GM19452 (cell line): ENCODE results near the gene SDK2.

Experiments
- ATAC-seq: cut with Tn5 transposase; IDR thresholded peaks from one replicate; pipeline ENCODE4 v1.9.1; 2021; ENCODE audit not compliant: unreplicated experiment

SDK2 gene

DNA sequence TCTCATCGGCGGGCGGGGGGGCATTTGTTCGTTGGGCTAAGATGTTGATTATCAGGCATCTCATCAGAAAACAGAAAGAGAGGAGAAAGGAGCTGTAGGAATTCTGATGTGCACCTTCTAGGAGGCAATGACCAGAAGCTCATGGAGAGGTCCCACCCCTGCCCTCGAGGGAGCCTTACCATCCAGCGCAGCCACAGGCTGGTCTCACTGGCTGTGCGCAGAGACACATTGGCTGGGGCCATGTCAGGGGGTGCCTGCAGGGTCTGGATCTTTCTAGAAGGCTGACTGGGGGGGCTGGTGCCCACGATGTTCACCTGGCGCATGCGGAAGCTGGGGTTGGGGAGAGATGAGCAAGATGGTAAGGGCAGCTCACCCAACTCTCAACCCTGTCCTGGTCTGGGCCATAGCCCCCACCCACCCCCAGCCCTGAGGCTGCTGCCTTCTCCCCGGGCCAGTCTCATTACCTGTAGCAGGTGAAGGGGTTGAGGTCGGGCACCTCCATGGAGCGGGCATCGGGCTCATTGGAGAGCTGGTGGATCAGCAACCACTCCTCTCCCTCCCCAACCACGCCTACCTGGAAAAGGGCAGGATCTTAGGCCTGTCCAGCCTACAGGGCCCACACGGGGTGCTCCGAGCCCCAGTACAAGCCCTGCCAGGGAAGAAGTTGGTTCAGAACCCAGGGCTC is 246.2 kb downstream of the SDK2 start:
- no peak for ATAC-seq

DNA sequence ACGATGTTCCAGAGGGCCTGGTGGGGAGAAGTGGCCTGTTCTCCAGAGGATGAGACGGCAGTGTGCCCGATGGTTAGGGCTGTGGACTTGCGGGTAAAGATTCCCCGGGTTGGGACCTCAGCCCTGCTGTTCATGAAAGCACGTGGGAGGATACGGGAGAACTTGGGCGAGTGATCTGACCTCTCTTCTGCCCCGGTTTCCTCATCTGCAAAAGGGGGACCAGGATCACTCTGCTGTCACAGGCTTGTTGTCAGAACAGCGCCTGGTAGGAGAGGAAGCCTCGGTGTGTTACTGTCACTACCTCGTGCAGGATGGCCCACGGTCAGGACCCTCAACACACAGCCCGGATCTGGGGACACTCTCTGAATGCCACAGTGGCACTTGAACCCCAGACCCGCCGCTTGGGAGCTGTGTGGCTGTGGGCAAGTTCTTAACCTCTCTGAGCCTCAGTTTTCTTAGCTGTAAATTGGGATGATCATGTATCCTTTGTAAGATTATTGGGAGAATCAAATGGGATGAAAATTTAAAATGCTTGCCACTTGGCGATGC is 246.9 kb downstream of the SDK2 start:
- ATAC-seq, result no peak

DNA sequence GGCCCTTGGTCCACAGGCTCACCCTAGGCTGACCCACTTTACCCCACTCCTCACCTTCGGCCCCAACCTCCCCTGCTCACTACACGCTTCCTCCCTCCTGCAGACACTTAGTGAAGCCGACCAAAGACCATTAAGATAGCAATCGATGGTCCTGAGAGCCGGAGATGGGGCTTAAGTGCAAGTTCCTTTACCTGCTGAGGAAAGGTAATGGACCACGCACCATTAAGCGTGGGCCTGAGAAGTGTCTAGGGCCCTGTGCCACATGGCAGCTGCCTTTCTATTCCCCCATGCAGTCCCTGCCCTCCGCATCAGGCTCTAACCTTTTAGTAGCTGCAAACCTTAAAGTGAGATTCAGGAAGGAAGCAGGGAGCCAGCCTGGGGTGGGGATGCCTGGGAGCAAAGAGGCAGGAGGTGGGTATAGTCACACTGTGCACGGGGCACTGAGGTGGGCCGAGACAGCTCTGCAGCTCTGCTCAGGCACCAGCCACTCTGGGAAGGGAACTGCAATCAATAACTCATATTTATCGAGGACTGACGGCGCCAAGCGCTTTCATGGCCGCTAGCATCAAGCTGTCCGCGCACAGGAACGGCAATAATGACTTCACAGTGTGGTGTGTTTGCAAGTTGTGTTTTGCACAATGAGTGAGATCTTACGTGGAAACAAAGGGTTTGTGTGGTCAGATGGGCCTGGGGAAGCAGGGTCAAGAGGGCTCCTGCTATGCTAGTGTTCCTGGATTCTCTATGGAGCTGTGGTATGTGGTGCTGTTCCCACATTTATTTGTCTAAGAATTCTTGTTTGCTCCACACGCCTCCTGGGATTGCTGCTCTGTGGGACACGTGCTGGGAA is 247.6 kb downstream of the SDK2 start:
- no peak for ATAC-seq

DNA sequence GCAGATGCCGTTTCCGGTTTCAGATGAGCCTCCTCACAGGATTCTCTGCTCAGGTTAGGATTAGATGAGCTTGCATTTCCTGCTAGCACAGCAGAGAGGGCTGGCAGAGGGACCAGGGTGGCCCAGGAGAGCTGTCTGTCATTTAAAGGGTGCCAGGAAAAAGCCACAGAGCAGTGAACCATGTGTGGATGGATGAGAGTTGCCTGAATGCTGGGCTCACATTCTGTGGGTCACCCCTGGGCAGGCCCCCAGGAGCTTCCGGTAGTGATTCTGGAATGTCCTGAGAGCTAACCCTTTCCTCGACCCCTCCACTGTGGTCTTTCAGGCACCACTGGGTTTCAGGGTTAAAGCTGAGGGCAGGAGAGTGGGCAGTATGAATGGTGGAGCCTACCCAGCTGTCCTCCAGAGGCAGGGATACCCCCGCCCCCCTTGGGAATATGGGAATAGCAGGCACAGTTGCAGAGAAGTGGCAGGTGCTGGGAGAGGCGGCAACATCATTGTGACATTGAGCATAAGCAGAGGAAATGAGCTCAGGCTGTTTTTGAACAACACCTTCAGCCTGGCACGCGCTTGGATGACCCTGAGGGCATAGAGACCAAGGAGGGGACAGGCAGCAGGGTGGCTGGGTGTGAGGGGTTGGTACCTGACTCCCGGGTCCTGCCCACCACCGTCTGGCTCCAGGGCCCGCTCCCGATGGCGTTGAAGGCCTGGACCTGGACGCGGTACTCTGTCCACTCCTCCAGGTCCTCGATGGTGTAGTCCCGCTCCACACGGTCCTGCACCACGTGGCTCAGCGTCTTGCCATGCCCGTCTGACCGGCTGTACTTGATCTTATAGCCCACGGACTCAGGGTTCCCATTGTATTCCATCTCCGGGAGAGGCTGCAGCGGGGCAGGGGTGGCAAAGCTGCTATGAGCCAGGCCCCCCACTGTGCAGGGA is 249.5 kb downstream of the SDK2 start:
- no peak for ATAC-seq

DNA sequence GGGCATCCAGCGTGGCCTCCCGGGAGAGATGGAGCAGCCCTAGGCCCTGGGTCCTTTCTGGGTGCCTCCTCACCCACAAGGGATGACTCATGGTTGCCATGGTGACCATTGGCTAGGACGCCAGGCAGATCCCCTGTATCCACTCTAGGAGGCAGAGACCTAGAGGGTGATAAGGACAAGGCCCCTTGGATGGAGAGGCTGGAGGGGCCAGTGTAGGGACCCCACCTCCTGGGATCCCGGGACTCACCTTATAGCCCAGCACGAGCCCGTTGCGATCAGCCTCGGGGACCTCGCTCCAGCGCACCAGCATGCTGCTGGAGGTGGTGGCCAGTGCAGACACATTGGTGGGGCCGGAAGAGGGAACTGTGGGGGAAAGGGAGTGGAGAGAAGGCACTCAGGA is 250.3 kb downstream of the SDK2 start:
- ATAC-seq, result no peak

DNA sequence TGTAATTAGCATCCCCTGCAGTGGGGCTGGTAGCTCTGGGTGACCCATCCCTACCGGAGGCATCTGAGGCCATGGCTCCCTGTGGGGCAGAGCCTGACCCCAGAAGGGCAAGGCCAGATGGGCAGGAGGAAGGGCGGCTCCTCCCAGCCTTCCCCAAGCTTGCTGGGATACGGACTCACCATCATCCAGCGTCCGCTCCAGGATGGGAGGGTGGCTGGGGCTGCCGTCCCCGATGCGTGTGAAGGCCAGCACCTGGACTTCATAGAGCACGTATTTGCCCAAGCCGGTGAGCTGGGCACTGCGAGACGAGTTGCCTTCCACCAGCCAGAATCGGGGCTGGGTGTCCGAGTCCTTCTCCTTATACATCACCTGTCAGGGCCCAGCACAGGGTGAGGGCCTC is 250.9 kb downstream of the SDK2 start:
- ATAC-seq, result no peak

DNA sequence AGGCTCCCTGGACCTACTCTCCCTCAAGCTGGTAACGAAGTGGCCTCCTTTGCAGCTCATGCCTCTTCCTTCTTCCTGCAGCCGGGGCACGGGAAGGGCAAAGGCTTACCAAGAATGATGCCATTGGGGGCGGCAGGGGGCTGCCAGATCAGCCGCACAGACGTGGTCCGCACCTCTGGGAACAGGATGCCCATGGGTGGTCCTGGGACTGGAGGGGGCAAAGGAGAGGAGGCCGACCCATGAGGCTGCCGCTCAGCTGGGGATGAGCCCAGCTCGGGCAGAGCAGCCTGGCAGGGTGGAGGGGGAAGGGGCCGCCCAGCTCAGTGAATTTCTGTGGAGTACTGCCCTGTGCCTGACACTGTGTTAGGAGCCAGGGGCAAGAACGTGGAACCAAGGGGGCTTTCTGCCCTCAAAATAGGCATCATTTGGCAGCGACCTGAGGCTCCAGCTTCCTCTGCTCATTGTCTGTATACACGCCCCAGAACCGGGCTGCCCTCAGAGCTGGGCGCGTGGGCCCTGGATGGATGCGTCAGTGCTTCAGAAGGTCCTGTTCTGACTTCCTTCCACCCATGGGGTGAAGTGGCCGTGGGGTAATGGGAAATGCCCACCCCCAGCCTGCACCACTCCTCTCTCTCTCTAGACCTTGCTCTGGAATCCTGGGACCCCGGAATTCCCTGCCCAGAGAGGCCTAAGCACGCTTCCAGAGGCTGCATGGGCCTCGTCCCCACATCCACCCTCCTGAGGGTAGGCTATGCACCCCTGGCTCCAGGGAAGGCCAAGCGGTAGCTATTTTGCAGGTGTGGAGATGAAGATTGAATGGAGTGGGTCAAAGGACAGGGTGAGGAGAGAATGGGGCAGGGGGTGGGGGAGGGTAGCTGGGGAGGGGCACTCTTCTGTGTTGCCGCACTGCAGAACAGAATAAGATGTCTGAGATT is 252.6 kb downstream of the SDK2 start:
- ATAC-seq, result no peak

DNA sequence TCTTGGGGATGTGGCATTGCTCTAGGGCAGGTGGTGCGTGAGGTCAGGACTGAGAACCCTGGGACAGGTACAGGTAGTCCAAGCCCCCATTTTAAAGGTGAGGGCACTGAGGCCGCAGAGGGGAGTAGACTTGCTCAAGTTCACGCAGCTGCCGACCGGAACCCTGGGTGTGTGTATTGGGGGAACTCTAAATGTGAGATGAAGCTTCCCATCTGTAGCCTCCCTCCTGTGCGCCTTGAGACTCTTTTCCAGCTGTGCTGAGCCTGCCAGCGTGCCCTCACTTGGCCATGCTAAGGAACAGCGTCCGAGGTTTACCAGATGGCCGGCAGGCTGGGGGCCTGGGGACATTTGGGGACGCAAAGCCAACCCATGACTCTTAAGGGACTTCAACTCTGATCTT is 253.4 kb downstream of the SDK2 start:
- no peak for ATAC-seq

DNA sequence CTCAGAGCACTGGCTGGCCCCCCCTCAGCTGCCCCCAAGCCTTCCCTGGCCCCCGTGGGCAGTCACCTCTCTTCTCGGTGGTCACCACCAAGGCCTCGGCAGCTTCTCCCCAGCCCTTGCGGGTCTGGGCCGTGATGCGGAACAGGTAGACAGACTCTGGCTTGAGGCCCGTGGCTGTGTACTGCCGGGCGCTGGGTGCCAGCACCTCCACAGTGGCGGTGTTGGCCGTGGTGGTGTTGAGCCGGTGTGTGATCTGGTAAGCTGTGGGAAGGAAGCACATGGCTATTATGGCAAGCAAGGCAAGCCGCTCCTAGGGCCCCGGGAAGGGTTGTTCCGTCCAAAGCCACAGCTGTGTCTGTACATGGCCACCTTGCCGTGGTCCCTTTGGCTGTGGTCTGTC is 254.0 kb downstream of the SDK2 start:
- no peak for ATAC-seq

DNA sequence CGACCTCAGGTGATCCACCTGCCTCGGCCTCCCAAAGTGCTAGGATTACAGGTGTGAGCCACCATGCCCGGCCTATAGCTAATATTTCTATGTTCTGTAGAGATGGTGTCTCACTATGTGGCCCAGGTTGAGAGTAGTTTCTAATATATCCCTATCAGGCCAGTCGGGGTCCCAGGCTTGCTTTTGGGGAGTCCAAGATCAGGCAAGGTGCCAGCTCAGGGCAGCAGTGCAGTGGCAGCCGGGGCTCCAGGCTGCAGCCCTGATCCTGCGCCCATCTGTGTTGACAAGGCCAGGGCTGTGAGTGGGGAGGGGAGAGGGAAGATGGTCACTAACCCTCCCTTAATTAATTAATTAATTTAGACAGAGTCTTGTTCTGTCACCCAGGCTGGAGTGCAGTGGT is 254.8 kb downstream of the SDK2 start:
- no peak for ATAC-seq

DNA sequence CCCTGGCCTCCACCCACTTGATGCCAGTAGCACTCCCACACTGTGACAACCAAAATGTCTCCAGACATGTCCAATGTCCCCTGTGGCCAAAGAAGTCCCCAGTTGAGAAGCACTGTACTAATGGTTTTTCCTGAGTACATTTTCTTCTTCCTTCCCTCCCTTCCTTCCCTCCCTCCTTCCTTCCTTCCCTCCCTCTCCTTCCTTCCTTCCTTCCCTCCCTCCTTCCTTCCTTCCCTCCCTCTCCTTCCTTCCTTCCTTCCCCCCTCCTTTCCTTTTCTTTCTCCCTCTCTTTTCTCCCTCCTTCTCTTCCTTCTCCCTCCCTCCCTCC is 255.7 kb downstream of the SDK2 start:
- no peak for ATAC-seq

DNA sequence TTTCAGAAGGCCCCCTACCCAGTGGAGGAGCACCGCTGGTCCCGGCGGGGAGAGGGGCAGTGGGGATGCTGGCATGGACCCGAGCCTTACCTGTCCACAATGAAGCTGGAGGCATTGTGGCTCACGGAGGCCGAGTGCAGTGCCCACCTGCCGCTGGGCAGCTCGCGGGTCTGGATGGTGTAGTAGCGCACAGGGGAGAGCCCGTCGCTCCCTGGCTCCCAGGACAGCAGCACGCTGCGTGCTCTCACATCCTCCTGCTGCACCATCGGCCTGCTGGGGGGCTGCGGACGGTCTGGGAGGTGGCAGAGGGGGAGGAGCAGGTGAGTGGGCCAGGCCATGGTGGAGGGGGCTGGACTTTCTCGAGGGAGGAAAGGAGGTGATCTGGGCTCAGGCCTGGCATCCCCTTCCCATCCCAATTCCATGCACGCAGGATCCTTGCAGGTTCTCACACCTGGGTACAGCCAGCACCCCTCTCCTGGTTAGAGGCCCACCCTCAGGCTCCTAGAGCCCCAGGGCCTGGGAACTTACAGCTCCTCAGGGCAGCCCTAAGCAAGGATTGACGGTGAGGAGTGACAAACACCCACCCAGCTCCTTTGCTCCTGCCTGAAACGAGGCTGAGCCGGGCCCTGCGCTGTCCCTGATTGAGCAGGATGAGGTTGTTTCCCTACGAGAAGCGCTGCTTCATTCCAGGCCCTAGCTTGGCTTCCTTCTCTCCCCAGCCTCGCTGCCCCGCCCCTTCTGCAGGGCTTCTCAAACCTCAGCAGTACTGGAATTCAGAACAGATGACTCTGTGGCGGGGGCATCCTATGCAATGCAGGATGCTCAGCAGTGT is 256.3 kb downstream of the SDK2 start:
- no peak for ATAC-seq

DNA sequence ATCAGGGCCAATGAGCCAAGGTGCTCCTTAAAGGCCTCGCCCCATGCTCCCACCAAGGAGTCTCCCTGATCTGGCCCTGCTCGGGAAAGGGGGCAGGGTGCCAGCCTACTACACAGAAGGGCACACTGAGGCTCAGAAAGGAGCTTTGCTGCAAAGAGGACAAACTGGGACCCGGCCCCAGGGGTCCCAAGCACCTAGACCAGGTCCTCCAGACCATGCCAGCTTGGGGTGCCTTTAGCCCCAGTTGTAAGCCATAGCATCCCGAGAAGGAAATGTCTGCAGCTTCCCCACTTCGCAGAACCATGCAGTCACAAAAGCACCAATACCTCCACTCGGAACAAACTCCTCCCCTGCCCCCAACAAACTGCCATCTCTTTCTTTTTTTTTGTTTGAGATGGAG is 257.7 kb downstream of the SDK2 start:
- no peak for ATAC-seq

DNA sequence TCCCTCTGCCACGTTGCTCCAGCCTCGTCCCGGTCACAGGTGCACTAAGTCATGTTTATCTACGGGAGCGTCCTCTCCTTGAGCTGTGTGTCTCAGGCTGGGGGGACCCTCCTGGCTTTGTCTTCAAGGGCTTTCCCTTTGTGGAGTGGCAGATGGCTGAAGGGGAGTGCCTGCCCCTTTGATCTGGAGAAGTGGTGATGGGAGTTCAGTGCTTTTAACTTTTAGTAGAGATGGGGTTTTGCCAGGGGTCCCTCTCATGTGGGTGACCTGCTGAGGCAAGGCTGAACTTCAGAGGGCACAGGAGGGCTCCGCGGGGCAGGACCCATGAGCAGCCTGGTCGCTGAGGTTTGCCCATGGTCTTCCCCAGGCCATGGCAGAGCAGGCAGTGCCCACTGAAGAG is 259.3 kb downstream of the SDK2 start:
- no peak for ATAC-seq

DNA sequence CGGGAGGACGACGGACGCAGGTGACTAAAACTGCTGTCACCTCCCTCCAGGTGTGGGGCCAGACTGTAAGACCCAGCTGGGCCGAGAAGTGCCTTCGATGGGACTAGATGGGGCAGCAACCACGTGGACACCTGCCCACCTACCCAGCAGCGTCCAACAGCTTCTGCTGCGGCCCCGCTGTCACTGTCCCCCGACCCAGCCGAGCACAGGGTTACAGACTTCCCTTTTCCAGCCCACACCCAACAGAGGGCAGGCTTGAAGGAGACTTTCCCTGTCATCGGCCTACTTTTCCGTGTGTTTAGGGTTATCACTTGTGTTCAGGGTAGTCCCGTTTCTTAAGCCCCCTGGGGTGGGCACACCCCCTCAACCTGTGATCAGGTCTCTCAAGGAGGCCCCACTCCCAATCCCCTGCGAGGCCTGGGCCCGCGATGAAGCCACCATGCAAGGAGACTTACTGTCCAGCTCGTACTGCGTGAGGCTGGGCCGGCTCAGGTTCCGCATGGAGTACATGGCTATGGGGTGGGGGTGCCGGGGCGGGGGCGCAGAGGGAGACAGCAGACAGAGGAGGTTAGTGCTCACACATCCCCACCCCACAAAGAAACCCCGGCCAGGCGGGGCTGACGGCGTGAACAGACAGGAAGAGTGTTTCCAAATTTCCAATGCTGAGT is 263.7 kb downstream of the SDK2 start:
- ATAC-seq, result no peak

DNA sequence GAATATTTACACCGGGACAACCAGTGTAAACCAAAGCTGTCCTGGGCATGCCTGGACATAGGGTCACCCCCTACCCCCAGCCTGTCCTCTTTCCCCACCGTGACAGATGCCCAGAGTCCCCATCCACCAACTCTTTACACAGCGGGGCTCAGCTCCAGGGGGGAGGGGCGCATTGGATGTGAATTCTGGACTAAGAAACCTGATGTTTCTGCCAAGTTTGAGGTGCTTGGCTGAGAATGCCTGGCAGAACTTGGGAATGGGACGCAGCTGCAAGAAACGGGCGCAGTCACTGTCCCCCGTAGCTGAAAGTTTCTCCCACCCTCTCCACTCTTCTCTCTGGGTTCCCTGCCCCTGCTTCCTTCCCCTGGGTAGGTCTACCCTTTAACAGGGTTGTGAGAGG is 264.4 kb downstream of the SDK2 start:
- ATAC-seq, result no peak

DNA sequence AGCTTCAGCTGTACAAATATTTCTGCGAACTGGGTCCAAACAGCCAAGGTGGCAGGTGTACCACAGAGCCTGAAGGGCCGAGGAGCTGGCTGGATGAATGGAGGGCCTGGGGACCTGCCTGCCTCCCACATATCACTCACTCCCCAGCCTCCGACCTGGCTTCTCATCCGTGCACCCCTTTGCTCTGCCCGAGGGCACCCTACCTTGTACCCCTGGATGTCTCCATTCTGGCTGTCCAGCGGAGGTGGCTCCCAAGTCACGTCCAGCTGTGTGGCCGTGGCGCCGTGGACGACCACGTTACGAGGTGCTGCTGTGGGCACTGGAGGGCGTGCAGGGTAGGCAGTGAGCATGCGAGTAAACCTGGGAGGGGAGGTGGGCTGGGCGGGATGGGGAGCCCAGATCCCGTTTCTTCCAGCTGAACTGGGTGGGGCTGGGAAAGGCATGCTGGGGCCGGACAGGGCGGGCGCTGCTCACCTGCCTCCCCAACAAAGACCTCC is 265.2 kb downstream of the SDK2 start:
- ATAC-seq, result no peak

DNA sequence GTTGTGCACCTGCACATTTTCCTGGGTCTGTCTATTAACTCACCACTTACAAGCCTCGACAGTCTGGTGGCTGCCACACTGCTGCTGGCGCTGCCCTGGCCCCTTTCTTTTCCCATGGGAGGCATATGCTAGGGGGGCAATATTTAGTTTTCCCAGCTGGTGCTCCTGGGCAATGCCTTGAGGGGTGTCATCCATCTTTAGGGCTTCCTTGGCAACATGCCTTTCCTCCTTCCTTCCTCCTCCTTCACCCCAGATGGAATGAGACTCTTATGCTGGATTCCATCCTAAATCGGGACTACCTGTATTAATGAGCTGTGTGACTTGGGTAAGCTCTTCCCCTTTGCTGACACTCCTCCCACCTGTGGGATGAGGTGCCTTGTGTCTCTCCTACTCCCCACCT is 267.6 kb downstream of the SDK2 start:
- no peak for ATAC-seq

DNA sequence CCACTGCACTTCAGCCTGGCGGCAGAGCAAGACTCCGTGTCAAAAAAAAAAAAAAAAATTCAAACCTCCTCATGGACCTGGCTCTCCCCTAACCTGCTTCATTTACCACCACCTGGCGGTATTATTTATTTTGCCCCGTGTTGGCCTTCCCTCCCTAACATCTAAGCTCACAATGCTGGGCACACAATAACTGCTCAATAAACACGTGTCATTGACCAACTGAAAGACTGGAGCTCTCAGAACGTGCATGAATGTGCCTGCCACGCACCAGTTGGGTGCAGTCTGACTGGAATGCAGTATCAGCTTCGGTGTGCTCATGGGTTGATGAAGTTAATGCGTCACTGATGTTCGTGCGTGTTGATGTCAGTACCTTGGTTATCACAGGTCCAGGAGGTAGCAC is 268.1 kb downstream of the SDK2 start:
- no peak for ATAC-seq
